Activated T-cell treated with anti-CD3 and anti-CD28 coated beads, Interleukin-2, amount 50 U/mL, for 72 hours (primary cell): Measurements from ENCODE around the gene EIF3J. TPM values are rescaled to one million over a fixed set of nuclear protein-coding genes. Genes with fewer than 3 reads are reported as not detected.
"Not testable (repeated sequence)": the region's sequence is repeated elsewhere in the genome, so short reads cannot be mapped to it uniquely, and the experiment has no call there.

Source experiments
- ATAC-seq, 2 donors: fragments of 150-1000 bp; cut with Tn5 transposase; replicated peaks in 1 of 2; 2 replicates each; pipeline ENCODE4 v1.10.0; 2021; ENCODE audit warnings: moderate library complexity in 2 of 2, mild to moderate bottlenecking in 1 of 2
- DNase-seq, 2 donors: peaks; one replicate each; pipeline ENCODE4 v3.0.0; 2021 to 2022; ENCODE audit warnings: mixed read lengths in 1 of 2
- H3K27ac Mint-ChIP-seq: one replicate; pipeline ENCODE4 v1.8.0; 2022; ENCODE audit warnings: mild to moderate bottlenecking, moderate library complexity, mixed read lengths
- H3K27me3 Mint-ChIP-seq: one replicate; pipeline ENCODE4 v1.8.0; 2022; ENCODE audit warnings: low read depth, mixed read lengths
- H3K36me3 Mint-ChIP-seq, 2 donors: one replicate each; pipeline ENCODE4 v1.8.0; 2022; ENCODE audit warnings: mixed read lengths in 2 of 2, mild to moderate bottlenecking in 1 of 2; ENCODE audit not compliant: insufficient read depth in 2 of 2
- H3K4me1 Mint-ChIP-seq: one replicate; pipeline ENCODE4 v1.8.0; 2022; ENCODE audit warnings: low read depth, mixed read lengths
- H3K4me3 Mint-ChIP-seq, 2 donors: one replicate each; pipeline ENCODE4 v1.8.0; 2022; ENCODE audit warnings: mild to moderate bottlenecking in 2 of 2, mixed read lengths in 2 of 2, moderate library complexity in 2 of 2
- H3K9me3 Mint-ChIP-seq, 2 donors: one replicate each; pipeline ENCODE4 v1.8.0; 2022; ENCODE audit warnings: mixed read lengths in 2 of 2
- total RNA-seq, 2 donors: library from RNA; stranded (reverse); gene quantifications; one replicate each; pipeline ENCODE4 v1.2.3, GENCODE V29; 2022

The EIF3J gene
- total RNA-seq, 2 donors from 2014 or later, result 61.1 to 64.9 TPM

- no peak for ATAC-seq
- H3K4me1 Mint-ChIP-seq, result peaks cover 8% of the 10 kb centered on the region
- H3K9me3 Mint-ChIP-seq, result no peaks in the 10 kb centered on the region
- H3K4me3 Mint-ChIP-seq, result no peak overlapping the region
- H3K36me3 Mint-ChIP-seq, result peaks cover 0 to 12% of the 10 kb centered on the region in 2 donors
- H3K27me3 Mint-ChIP-seq, result no peaks in the 10 kb centered on the region
- no peak for DNase-seq
- peak overlapping the region; percentile 27 for H3K27ac Mint-ChIP-seq
Observed at GRCh38 chr15:44530653-44531052, 6.3 kb upstream of the EIF3J start.

GRCh38 chr15:44532275-44532674 lies 4.7 kb upstream of the EIF3J start:
- not testable (repeated sequence) for H3K27ac Mint-ChIP-seq, ATAC-seq, DNase-seq, H3K9me3 Mint-ChIP-seq, H3K4me3 Mint-ChIP-seq, H3K27me3 Mint-ChIP-seq
- H3K4me1 Mint-ChIP-seq, result peaks cover 14% of the 10 kb centered on the region
- peaks cover 2 to 13% of the 10 kb centered on the region in 2 donors for H3K36me3 Mint-ChIP-seq

- no peak overlapping the region for H3K27ac Mint-ChIP-seq
- peaks cover 2 to 10% of the 10 kb centered on the region in 2 donors for H3K36me3 Mint-ChIP-seq
- no peak for ATAC-seq
Observed at GRCh38 chr15:44532689-44533088, 4.3 kb upstream of the EIF3J start.

GRCh38 chr15:44535092-44535491 lies 1.9 kb upstream of the EIF3J start:
- Mint-ChIP-seq H3K4me1 (peaks cover 35% of the 10 kb centered on the region), H3K9me3 (no peaks in the 10 kb centered on the region), H3K4me3 (peak overlapping the region; percentile 93 to 95), H3K27me3 (no peaks in the 10 kb centered on the region), H3K36me3 (peaks cover 3 to 25% of the 10 kb centered on the region in 2 donors), H3K27ac (peak overlapping the region; percentile 88)
- DNase-seq, result no peak
- no peak for ATAC-seq

More at GRCh38 chr15:44532689-44533088, 4.3 kb upstream of the EIF3J start:
- Mint-ChIP-seq H3K27me3 (no peaks in the 10 kb centered on the region), H3K9me3 (no peaks in the 10 kb centered on the region), H3K4me1 (peaks cover 14% of the 10 kb centered on the region), H3K4me3 (no peak overlapping the region)
- DNase-seq, result no peak

GRCh38 chr15:44535523-44536301 lies 1.2 kb upstream of the EIF3J start:
- no peaks in the 10 kb centered on the region for H3K9me3 Mint-ChIP-seq

GRCh38 chr15:44536302-44536961 lies 515 bp upstream of the EIF3J start:
- peak; percentile 72 to 76 for ATAC-seq
- Mint-ChIP-seq H3K27me3 (no peaks in the 10 kb centered on the region), H3K27ac (peak overlapping the region; percentile 93), H3K4me3 (peak overlapping the region; percentile 93 to 95), H3K36me3 (peaks cover 3 to 32% of the 10 kb centered on the region in 2 donors), H3K4me1 (peaks cover 49% of the 10 kb centered on the region), H3K9me3 (no peaks in the 10 kb centered on the region)
- DNase-seq, result peak; percentile 83 to 85

More at GRCh38 chr15:44535523-44536301, 1.2 kb upstream of the EIF3J start:
- Mint-ChIP-seq H3K36me3 (peaks cover 3 to 30% of the 10 kb centered on the region in 2 donors), H3K4me1 (peaks cover 41% of the 10 kb centered on the region), H3K27me3 (no peaks in the 10 kb centered on the region), H3K27ac (peak overlapping the region; percentile 93), H3K4me3 (peak overlapping the region; percentile 93 to 95)
- peak; percentile 25 to 37 for DNase-seq
- no peak for ATAC-seq

GRCh38 chr15:44537735-44538240 lies 841 bp downstream of the EIF3J start:
- no peaks in the 10 kb centered on the region for H3K9me3 Mint-ChIP-seq
- peaks cover 6 to 40% of the 10 kb centered on the region in 2 donors for H3K36me3 Mint-ChIP-seq
- no peaks in the 10 kb centered on the region for H3K27me3 Mint-ChIP-seq
- H3K4me3 Mint-ChIP-seq, result peak overlapping the region; percentile 93 to 95
- peak overlapping the region; percentile 93 for H3K27ac Mint-ChIP-seq
- peaks cover 62% of the 10 kb centered on the region for H3K4me1 Mint-ChIP-seq
- DNase-seq (peak in 1 of 2 donors; percentile 16), ATAC-seq (no peak)

GRCh38 chr15:44541282-44541958 lies 4.5 kb downstream of the EIF3J start:
- Mint-ChIP-seq H3K9me3 (peaks cover 0 to 3% of the 10 kb centered on the region in 2 donors), H3K4me3 (peak overlapping the region; percentile 13 to 26), H3K27ac (no peak overlapping the region), H3K4me1 (peaks cover 76% of the 10 kb centered on the region), H3K36me3 (peaks cover 8 to 43% of the 10 kb centered on the region in 2 donors), H3K27me3 (no peaks in the 10 kb centered on the region)
- ATAC-seq, result no peak
- no peak for DNase-seq

GRCh38 chr15:44542596-44542995 lies 5.6 kb downstream of the EIF3J start:
- no peak for ATAC-seq
- DNase-seq, result no peak
- Mint-ChIP-seq H3K27ac (peak overlapping the region; percentile 77), H3K4me3 (peak overlapping the region; percentile 8 to 26), H3K27me3 (no peaks in the 10 kb centered on the region), H3K36me3 (peaks cover 8 to 44% of the 10 kb centered on the region in 2 donors), H3K4me1 (peaks cover 88% of the 10 kb centered on the region), H3K9me3 (peaks cover 0 to 3% of the 10 kb centered on the region in 2 donors)

- not testable (repeated sequence) for DNase-seq, H3K9me3 Mint-ChIP-seq
Observed at GRCh38 chr15:44544745-44545144, 7.8 kb downstream of the EIF3J start.

GRCh38 chr15:44545913-44546802 lies 9.2 kb downstream of the EIF3J start:
- H3K36me3 Mint-ChIP-seq, result peaks cover 6 to 38% of the 10 kb centered on the region in 2 donors
- H3K9me3 Mint-ChIP-seq, result peaks cover 0 to 3% of the 10 kb centered on the region in 2 donors
- peak overlapping the region; percentile 53 to 71 for H3K4me3 Mint-ChIP-seq
- DNase-seq (peak; percentile 66 to 72), ATAC-seq (peak; percentile 96)
- no peaks in the 10 kb centered on the region for H3K27me3 Mint-ChIP-seq
- H3K27ac Mint-ChIP-seq, result peak overlapping the region; percentile 80
- peaks cover 74% of the 10 kb centered on the region for H3K4me1 Mint-ChIP-seq

More at GRCh38 chr15:44544745-44545144, 7.8 kb downstream of the EIF3J start:
- Mint-ChIP-seq H3K4me1 (peaks cover 88% of the 10 kb centered on the region), H3K4me3 (peak overlapping the region; percentile 50 to 51), H3K36me3 (peaks cover 6 to 37% of the 10 kb centered on the region in 2 donors)
- H3K27ac Mint-ChIP-seq, ATAC-seq, H3K27me3 Mint-ChIP-seq: not testable (repeated sequence)

GRCh38 chr15:44549152-44549551 lies 12.2 kb downstream of the EIF3J start:
- DNase-seq, H3K27me3 Mint-ChIP-seq, H3K9me3 Mint-ChIP-seq, ATAC-seq, H3K4me3 Mint-ChIP-seq: not testable (repeated sequence)
- H3K36me3 Mint-ChIP-seq, result peaks cover 0 to 26% of the 10 kb centered on the region in 2 donors
- peaks cover 45% of the 10 kb centered on the region for H3K4me1 Mint-ChIP-seq
- peak overlapping the region; percentile 57 for H3K27ac Mint-ChIP-seq
